ENCODE measurements around the gene CDKN2C. TPM values are rescaled to one million over a fixed set of nuclear protein-coding genes. Genes with fewer than 3 reads are reported as not detected.

Gene CDKN2C
- total RNA-seq, 2 donors from 2014 or later, result 11.2 to 13.7 TPM

Other genes with a start within 250 kb of the CDKN2C start
- gene FAF1, start 10.0 kb upstream of the CDKN2C start, total RNA-seq, result 10 to 100 TPM; 65.7 to 83.0 TPM
- gene C1orf185, start 132.0 kb downstream of the CDKN2C start, total RNA-seq, result not detected

All from activated T-cell treated with anti-CD3 and anti-CD28 coated beads, Interleukin-2, amount 50 U/mL, for 72 hours (primary cell).